Measurements from ENCODE around the gene EEF1A2.

DNA sequence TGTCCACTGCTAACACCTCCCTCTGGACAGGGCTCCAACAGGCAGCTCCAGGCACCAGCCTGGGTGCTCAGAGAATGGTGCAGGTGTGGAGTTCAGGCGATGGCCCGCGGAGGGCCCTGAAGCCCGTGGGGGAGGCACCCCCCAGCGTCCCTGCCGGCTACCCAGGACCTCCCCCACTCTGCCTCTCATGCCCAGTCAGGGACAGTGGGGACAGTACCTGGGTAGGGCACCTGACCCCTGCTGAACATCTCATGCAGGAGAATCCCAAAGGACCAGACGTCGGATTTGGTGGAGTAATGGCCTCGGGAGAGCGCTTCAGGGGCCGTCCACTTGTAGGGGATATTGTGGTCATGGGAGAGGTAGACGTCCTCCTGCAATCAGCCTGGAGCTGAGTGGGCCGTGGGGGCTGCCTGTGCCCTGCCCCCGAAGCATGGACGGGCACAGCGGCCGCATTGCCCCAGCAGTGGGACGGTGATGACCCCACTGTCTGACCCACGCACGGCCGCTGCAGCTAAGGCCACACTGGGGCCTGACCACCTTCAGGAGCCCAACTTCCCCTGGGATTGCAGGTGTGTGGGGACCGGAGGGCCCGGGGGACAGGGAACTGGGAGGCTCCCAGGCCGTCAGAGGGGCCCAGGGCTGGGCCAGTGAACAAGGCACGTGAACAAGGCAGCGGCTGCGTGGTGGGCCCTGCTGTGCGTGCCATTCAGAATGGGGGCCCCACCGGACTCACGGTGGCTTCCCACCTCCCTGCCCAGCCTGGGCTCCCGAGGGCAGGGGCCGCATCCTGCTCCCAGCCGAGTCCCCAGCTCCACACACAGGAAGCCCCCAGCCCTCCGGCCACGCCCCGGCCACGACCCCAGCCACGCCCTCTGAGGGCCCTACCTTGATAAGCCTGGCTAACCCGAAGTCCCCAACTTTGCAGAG, 31.2 kb upstream of the EEF1A2 start:
- TF ChIP-seq RCOR1 (IDR thresholded peaks at IDR 0.05; ENCODE audit: low read depth, low read length) (no peak), HOXA7 (CRISPR knock-in tag; IDR thresholded peaks at IDR 0.05) (no peak), POLR2A (IDR thresholded peaks at IDR 0.05; ENCODE audit: low read length) (no peak)
- TF ChIP-seq, protein P1, sequence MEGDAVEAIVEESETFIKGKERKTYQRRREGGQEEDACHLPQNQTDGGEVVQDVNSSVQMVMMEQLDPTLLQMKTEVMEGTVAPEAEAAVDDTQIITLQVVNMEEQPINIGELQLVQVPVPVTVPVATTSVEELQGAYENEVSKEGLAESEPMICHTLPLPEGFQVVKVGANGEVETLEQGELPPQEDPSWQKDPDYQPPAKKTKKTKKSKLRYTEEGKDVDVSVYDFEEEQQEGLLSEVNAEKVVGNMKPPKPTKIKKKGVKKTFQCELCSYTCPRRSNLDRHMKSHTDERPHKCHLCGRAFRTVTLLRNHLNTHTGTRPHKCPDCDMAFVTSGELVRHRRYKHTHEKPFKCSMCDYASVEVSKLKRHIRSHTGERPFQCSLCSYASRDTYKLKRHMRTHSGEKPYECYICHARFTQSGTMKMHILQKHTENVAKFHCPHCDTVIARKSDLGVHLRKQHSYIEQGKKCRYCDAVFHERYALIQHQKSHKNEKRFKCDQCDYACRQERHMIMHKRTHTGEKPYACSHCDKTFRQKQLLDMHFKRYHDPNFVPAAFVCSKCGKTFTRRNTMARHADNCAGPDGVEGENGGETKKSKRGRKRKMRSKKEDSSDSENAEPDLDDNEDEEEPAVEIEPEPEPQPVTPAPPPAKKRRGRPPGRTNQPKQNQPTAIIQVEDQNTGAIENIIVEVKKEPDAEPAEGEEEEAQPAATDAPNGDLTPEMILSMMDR (IDR thresholded peaks at IDR 0.05), result no peak
